IMR-90 (cell line): ENCODE data around the gene STAG1. TPM values are rescaled to one million over a fixed set of nuclear protein-coding genes. Genes with fewer than 3 reads are reported as not detected.

Experiments used
- ATAC-seq: fragments of 200-7000 bp; cut with Tn5 transposase; 2 replicates; pipeline ENCODE4 v1.9.1; 2020; ENCODE audit warnings: low read depth, mild to moderate bottlenecking, moderate library complexity
- BruUV-seq: library from RNA; stranded (reverse); fragments of 400-500 nt; replicated peaks from 2 replicates; lab custom pipeline; 2021; lab: Mats Ljungman, UMichigan
- CTCF ChIA-PET: fragments of 300-600 bp; formaldehyde crosslinking; extraction: SDS; loops from one replicate; lab custom pipeline; 2021; ENCODE audit warnings: antibody characterized with exemption; lab: Yijun Ruan, JAX
- POLR2A ChIA-PET: fragments of 300-600 bp; sonication (Branson Sonifier 250); formaldehyde crosslinking; loops from one replicate; lab custom pipeline; 2022; ENCODE audit warnings: antibody characterized with exemption; ENCODE audit not compliant: unreplicated experiment; lab: Charles Lee
- DNase-seq: peaks from one replicate; pipeline ENCODE4 v3.0.0; 2013
- H2AFZ ChIP-seq: replicated peaks from 2 replicates; pipeline ENCODE3; 2013; ENCODE audit warnings: low read length, mild to moderate bottlenecking; ENCODE audit not compliant: poor library complexity
- H2AK5ac ChIP-seq: 2 replicates; pipeline ENCODE4 v1.6.1; 2013; ENCODE audit warnings: low read depth, low read length, inconsistent platforms
- H2AK9ac ChIP-seq: replicated peaks from 2 replicates; pipeline ENCODE3; 2013; ENCODE audit warnings: mild to moderate bottlenecking, low read depth, low read length, moderate library complexity; ENCODE audit not compliant: poor library complexity
- H2BK120ac ChIP-seq: 2 replicates; pipeline ENCODE4 v1.6.1; 2013; ENCODE audit warnings: low read depth, low read length, inconsistent platforms
- H2BK15ac ChIP-seq: 3 replicates; pipeline ENCODE4 v1.6.1; 2013; ENCODE audit warnings: low read depth, low read length, inconsistent platforms
- H2BK20ac ChIP-seq: 2 replicates; pipeline ENCODE4 v1.6.1; 2013; ENCODE audit warnings: low read depth, mild to moderate bottlenecking, inconsistent platforms, low read length, moderate library complexity
- H2BK5ac ChIP-seq: 2 replicates; pipeline ENCODE4 v1.6.1; 2013; ENCODE audit warnings: mild to moderate bottlenecking, low read depth, low read length, inconsistent platforms; ENCODE audit not compliant: poor library complexity, severe bottlenecking
- H3K14ac ChIP-seq: replicated peaks from 2 replicates; pipeline ENCODE4 v1.6.1; 2013; ENCODE audit warnings: low read depth, low read length, inconsistent platforms
- H3K18ac ChIP-seq: 2 replicates; pipeline ENCODE4 v1.6.1; 2013; ENCODE audit warnings: low read depth, low read length, control low read depth
- H3K23ac ChIP-seq: 2 replicates; pipeline ENCODE4 v1.6.1; 2013; ENCODE audit warnings: low read depth, low read length, inconsistent platforms
- H3K27ac ChIP-seq: 2 replicates; pipeline ENCODE4 v1.5.1; 2013; ENCODE audit warnings: mild to moderate bottlenecking, control low read depth, low read length; ENCODE audit not compliant: insufficient read depth
- H3K27me3 ChIP-seq: 2 replicates; pipeline ENCODE4 v1.6.1; 2013; ENCODE audit warnings: low read length; ENCODE audit not compliant: control insufficient read depth, insufficient read depth
- H3K36me3 ChIP-seq: 2 replicates; pipeline ENCODE4 v1.6.1; 2013; ENCODE audit warnings: low read length, mixed read lengths; ENCODE audit not compliant: control insufficient read depth, insufficient read depth
- H3K4ac ChIP-seq: 2 replicates; pipeline ENCODE4 v1.6.1; 2013; ENCODE audit warnings: low read depth, low read length, inconsistent platforms
- H3K4me1 ChIP-seq: 2 replicates; pipeline ENCODE4 v1.6.1; 2013; ENCODE audit warnings: low read length, mixed read lengths; ENCODE audit not compliant: control insufficient read depth, insufficient read depth
- H3K4me2 ChIP-seq: 2 replicates; pipeline ENCODE4 v1.6.1; 2013; ENCODE audit warnings: low read depth, mild to moderate bottlenecking, control low read depth, low read length, moderate library complexity
- H3K4me3 ChIP-seq: 2 replicates; pipeline ENCODE4 v1.5.1; 2013; ENCODE audit warnings: low read depth, mild to moderate bottlenecking, control low read depth, low read length, moderate library complexity; ENCODE audit not compliant: insufficient read depth
- H3K56ac ChIP-seq: 2 replicates; pipeline ENCODE4 v1.6.1; 2013; ENCODE audit warnings: low read length, inconsistent platforms; ENCODE audit not compliant: insufficient read depth; ENCODE audit errors: extremely low read depth
- H3K79me1 ChIP-seq, 2 experiments: 2 replicates each; pipeline ENCODE4 v1.6.1; 2013; ENCODE audit warnings: low read length in 2 of 2, inconsistent platforms in 1 of 2, low read depth in 1 of 2
- H3K9ac ChIP-seq: 2 replicates; pipeline ENCODE4 v1.6.1; 2013; ENCODE audit warnings: low read depth, low read length, control low read depth
- H3K9me1 ChIP-seq: 2 replicates; pipeline ENCODE4 v1.6.1; 2013; ENCODE audit warnings: low read length, inconsistent platforms; ENCODE audit not compliant: insufficient read depth
- H3K9me3 ChIP-seq: 2 replicates; pipeline ENCODE4 v1.6.1; 2013; ENCODE audit warnings: low read length; ENCODE audit not compliant: control insufficient read depth, insufficient read depth
- H4K20me1 ChIP-seq: 2 replicates; pipeline ENCODE4 v1.6.1; 2013; ENCODE audit warnings: low read length, inconsistent platforms; ENCODE audit not compliant: insufficient read depth
- H4K5ac ChIP-seq: 2 replicates; pipeline ENCODE4 v1.6.1; 2013; ENCODE audit warnings: mild to moderate bottlenecking, low read depth, low read length, control low read depth
- H4K8ac ChIP-seq, 2 experiments: 2 replicates each; pipeline ENCODE4 v1.6.1; 2013; ENCODE audit warnings: low read depth in 2 of 2, low read length in 2 of 2, control low read depth in 1 of 2, inconsistent platforms in 1 of 2
- H4K91ac ChIP-seq: 2 replicates; pipeline ENCODE4 v1.6.1; 2013; ENCODE audit warnings: low read depth, low read length, inconsistent platforms; ENCODE audit not compliant: insufficient read depth
- BHLHE40 ChIP-seq: fragments of 150-350 bp; IDR thresholded peaks from 2 replicates; pipeline ENCODE4 v1.6.1; 2016; ENCODE audit warnings: mild to moderate bottlenecking, low read depth, low read length
- CEBPB ChIP-seq: IDR thresholded peaks from 2 replicates; pipeline ENCODE4 v1.6.1; 2012; ENCODE audit warnings: low read depth, low read length, improper control_type of control experiment
- CHD1 ChIP-seq: IDR thresholded peaks from 2 replicates; pipeline ENCODE4 v1.6.1; 2012; ENCODE audit warnings: low read depth, low read length, improper control_type of control experiment
- CTCF ChIP-seq: conservative IDR thresholded peaks from 2 replicates; pipeline ENCODE4 v1.5.1; 2012; ENCODE audit warnings: mild to moderate bottlenecking, low read depth, low read length, improper control_type of control experiment
- ELK1 ChIP-seq: fragments of 150-350 bp; IDR thresholded peaks from 2 replicates; pipeline ENCODE4 v1.6.1; 2016; ENCODE audit warnings: low read depth, mild to moderate bottlenecking, low read length, moderate library complexity, borderline replicate concordance
- NFE2L2 ChIP-seq: fragments of 150-350 bp; IDR thresholded peaks from 2 replicates; pipeline ENCODE4 v1.6.1; 2016; ENCODE audit warnings: low read depth, mild to moderate bottlenecking, low read length
- RAD21 ChIP-seq: IDR thresholded peaks from 2 replicates; pipeline ENCODE4 v1.6.1; 2012; ENCODE audit warnings: low read length, improper control_type of control experiment
- RFX5 ChIP-seq: IDR thresholded peaks from 2 replicates; pipeline ENCODE4 v1.8.0; 2012; ENCODE audit warnings: low read depth, mild to moderate bottlenecking, low read length, moderate library complexity
- SMC3 ChIP-seq: fragments of 150-350 bp; IDR thresholded peaks from 2 replicates; pipeline ENCODE4 v1.6.1; 2016; ENCODE audit warnings: low read depth, mild to moderate bottlenecking, antibody characterized with exemption, low read length, moderate library complexity
- USF2 ChIP-seq: fragments of 150-350 bp; IDR thresholded peaks from 2 replicates; pipeline ENCODE4 v1.6.1; 2017; ENCODE audit warnings: mild to moderate bottlenecking, antibody characterized with exemption, low read length, low read depth
- WGBS, 2 experiments: methylation state at CpG; one replicate each; pipeline versions ENCODE4 v1.1.5 to v1.1.7; 2013; ENCODE audit warnings: missing lambda C conversion rate in 2 of 2; ENCODE audit not compliant: insufficient read length in 1 of 2; ENCODE audit errors: extremely low coverage in 2 of 2; 5-methylcytosine and 5-hydroxymethylcytosine counted together
- dilution Hi-C: fragments of 300-500 bp; cut with HindIII; formaldehyde crosslinking; loops from one replicate; pipeline ENCODE4 v1.14.3; 2018; ENCODE audit warnings: low sequenced_read_pairs; ENCODE audit not compliant: unreplicated experiment
- in situ Hi-C: fragments of 300-500 bp; cut with MboI; formaldehyde crosslinking; loops from 3 replicates; pipeline ENCODE4 v1.14.3; 2019; ENCODE audit warnings: low sequenced_read_pairs, inconsistent platforms, mixed read lengths
- intact Hi-C: fragments of 100-400 bp; cut with micrococcal nuclease; formaldehyde crosslinking; loops from 2 replicates; pipeline ENCODE4 v1.10.0; 2022
- polyA plus RNA-seq, 3 experiments: library from polyadenylated mRNA; depleted of rRNA; stranded (reverse); fragments of >200 nt; gene quantifications; 2 replicates each; pipeline ENCODE4 v1.2.3, GENCODE V29; 2012; ENCODE audit warnings: low replicate concordance in 1 of 3
- total RNA-seq: library from RNA; depleted of rRNA; stranded (reverse); fragments of >200 nt; gene quantifications from 2 replicates; pipeline ENCODE4 v1.2.3, GENCODE V29; 2012

Gene STAG1
- total and polyA plus RNA-seq, 2 of the 4 experiments (the other 2 are of a cell fraction), result 9.6 to 32.3 TPM

- no CpG with 5 or more reads among the region's 4 CpGs for WGBS, 2 experiments
- H3K4me3 ChIP-seq, result no peak overlapping the region
- POLR2A ChIA-PET, result no interaction called here
- TF ChIP-seq ELK1, result no peak
- TF ChIP-seq RAD21, result no peak
- no peak for TF ChIP-seq SMC3
- no peak for TF ChIP-seq NFE2L2
- TF ChIP-seq CTCF, result no peak
- no peak for TF ChIP-seq USF2
- TF ChIP-seq CHD1, result no peak
- no peak for TF ChIP-seq BHLHE40
- no peak for TF ChIP-seq CEBPB
- TF ChIP-seq RFX5, result no peak
- H3K4ac ChIP-seq, result no peak overlapping the region
- no peak overlapping the region for H2AK5ac ChIP-seq
- no peak overlapping the region for H4K5ac ChIP-seq
- H3K27me3 ChIP-seq, result no peaks in the 10 kb centered on the region
- in situ Hi-C loops, result no loop called here
- H3K56ac ChIP-seq, result no peak overlapping the region
- H3K9me1 ChIP-seq, result no peaks in the 10 kb centered on the region
- no TSS peak for BruUV-seq
- H3K23ac ChIP-seq, result no peak overlapping the region
- no peak overlapping the region for H3K27ac ChIP-seq
- CTCF ChIA-PET, result no interaction called here
- no peak overlapping the region for H4K8ac ChIP-seq
- dilution Hi-C loops, result no loop called here
- H2AK9ac ChIP-seq, result no peak overlapping the region
- no peak overlapping the region for H2BK120ac ChIP-seq
- H2BK20ac ChIP-seq, result no peak overlapping the region
- H2AFZ ChIP-seq, result no peak overlapping the region
- intact Hi-C loops, result no loop called here
- no peak overlapping the region for H3K18ac ChIP-seq
- ATAC-seq (no peak), DNase-seq (no peak)
- peaks cover 3 to 7% of the 10 kb centered on the region in 2 experiments; a peak in 2 of 4 replicates for H3K79me1 ChIP-seq
- H3K4me2 ChIP-seq, result no peak overlapping the region
- H4K20me1 ChIP-seq, result no peaks in the 10 kb centered on the region
- H3K9ac ChIP-seq, result no peak overlapping the region
- no peak overlapping the region for H4K91ac ChIP-seq
- H3K4me1 ChIP-seq, result no peaks in the 10 kb centered on the region
- H3K9me3 ChIP-seq, result no peaks in the 10 kb centered on the region
- no peak overlapping the region for H3K14ac ChIP-seq
- H2BK5ac ChIP-seq, result no peak overlapping the region
- peaks cover 4% of the 10 kb centered on the region for H3K36me3 ChIP-seq
- H2BK15ac ChIP-seq, result no peak overlapping the region
Observed at GRCh38 chr3:136412307-136412706, 339.9 kb downstream of the STAG1 start.
